Mesothelial cell of epicardium (in vitro differentiated cells): ENCODE results near the gene NHERF1. TPM values are rescaled to one million over a fixed set of nuclear protein-coding genes. Genes with fewer than 3 reads are reported as not detected.

ENCODE experiments used
- DNase-seq, 2 experiments: peaks; one replicate each; pipeline ENCODE4 v3.0.0; 2021; ENCODE audit warnings: low spot score in 2 of 2; ENCODE audit not compliant: unreplicated experiment in 2 of 2
- H3K27ac Mint-ChIP-seq: 2 replicates; pipeline ENCODE4 v1.8.0; 2021; ENCODE audit warnings: mixed read lengths
- H3K27me3 Mint-ChIP-seq: 2 replicates; pipeline ENCODE4 v1.8.0; 2021; ENCODE audit warnings: low read depth, mixed read lengths
- H3K36me3 Mint-ChIP-seq: 2 replicates; pipeline ENCODE4 v1.8.0; 2021; ENCODE audit warnings: mixed read lengths
- H3K4me1 Mint-ChIP-seq: 2 replicates; pipeline ENCODE4 v1.8.0; 2021; ENCODE audit warnings: mixed read lengths
- H3K4me3 Mint-ChIP-seq: 2 replicates; pipeline ENCODE4 v1.8.0; 2021; ENCODE audit warnings: mild to moderate bottlenecking, moderate library complexity, mixed read lengths
- H3K9me3 Mint-ChIP-seq: 2 replicates; pipeline ENCODE4 v1.8.0; 2021; ENCODE audit warnings: mixed read lengths
- total RNA-seq: library from RNA; stranded (reverse); gene quantifications from 3 replicates; pipeline ENCODE4 v1.2.1, GENCODE V29; 2021
- TF ChIP-seq, protein P1 (sequence below): fragments of 200-600 bp; sonication (generic); IDR thresholded peaks from one replicate; pipeline ENCODE4 v1.5.0; 2021; ENCODE audit warnings: antibody characterized with exemption; ENCODE audit not compliant: unreplicated experiment

The NHERF1 gene
- total RNA-seq, 1 donor from 2014 or later = 34.4 TPM

- no peak overlapping the region for H3K4me3 Mint-ChIP-seq
- H3K36me3 Mint-ChIP-seq = peaks cover 17% of the 10 kb centered on the region
- no peaks in the 10 kb centered on the region for H3K9me3 Mint-ChIP-seq
- H3K27me3 Mint-ChIP-seq = no peaks in the 10 kb centered on the region
- no peaks in the 10 kb centered on the region for H3K4me1 Mint-ChIP-seq
- TF ChIP-seq, protein P1, sequence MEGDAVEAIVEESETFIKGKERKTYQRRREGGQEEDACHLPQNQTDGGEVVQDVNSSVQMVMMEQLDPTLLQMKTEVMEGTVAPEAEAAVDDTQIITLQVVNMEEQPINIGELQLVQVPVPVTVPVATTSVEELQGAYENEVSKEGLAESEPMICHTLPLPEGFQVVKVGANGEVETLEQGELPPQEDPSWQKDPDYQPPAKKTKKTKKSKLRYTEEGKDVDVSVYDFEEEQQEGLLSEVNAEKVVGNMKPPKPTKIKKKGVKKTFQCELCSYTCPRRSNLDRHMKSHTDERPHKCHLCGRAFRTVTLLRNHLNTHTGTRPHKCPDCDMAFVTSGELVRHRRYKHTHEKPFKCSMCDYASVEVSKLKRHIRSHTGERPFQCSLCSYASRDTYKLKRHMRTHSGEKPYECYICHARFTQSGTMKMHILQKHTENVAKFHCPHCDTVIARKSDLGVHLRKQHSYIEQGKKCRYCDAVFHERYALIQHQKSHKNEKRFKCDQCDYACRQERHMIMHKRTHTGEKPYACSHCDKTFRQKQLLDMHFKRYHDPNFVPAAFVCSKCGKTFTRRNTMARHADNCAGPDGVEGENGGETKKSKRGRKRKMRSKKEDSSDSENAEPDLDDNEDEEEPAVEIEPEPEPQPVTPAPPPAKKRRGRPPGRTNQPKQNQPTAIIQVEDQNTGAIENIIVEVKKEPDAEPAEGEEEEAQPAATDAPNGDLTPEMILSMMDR = no peak
- no peak for DNase-seq
- H3K27ac Mint-ChIP-seq = no peak overlapping the region
Observed at GRCh38 chr17:74803388-74803930, 55.0 kb downstream of the NHERF1 start.

- Mint-ChIP-seq H3K9me3 (no peaks in the 10 kb centered on the region), H3K27ac (no peak overlapping the region), H3K27me3 (no peaks in the 10 kb centered on the region), H3K4me3 (no peak overlapping the region), H3K4me1 (no peaks in the 10 kb centered on the region), H3K36me3 (peaks cover 14% of the 10 kb centered on the region)
- no peak for DNase-seq
- TF ChIP-seq, protein P1 = no peak
Observed at GRCh38 chr17:74803971-74804370, 55.5 kb downstream of the NHERF1 start.

DNA sequence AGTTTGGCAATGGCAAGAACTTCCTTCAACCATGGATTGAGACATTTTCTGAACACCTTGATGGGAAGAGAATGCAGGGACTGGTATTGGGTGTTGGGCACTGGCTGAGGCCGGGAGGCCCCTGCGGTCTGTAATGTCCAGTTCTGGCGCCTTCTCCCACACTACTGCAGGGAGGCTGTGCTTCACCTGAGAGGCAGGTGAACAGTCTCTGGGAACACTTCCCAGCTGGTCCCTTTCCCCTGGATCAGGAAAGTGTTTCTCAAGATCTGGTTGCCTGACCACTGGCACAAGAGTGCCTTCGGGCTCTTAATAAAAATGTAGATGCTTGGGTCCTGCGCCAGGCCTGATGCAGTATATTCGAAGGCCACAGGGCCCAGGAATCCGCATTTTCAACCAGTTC lies 56.3 kb downstream of the NHERF1 start:
- H3K27ac Mint-ChIP-seq = no peak overlapping the region
- H3K4me3 Mint-ChIP-seq = no peak overlapping the region
- H3K36me3 Mint-ChIP-seq = peaks cover 12% of the 10 kb centered on the region
- no peaks in the 10 kb centered on the region for H3K27me3 Mint-ChIP-seq
- TF ChIP-seq, protein P1 = no peak
- H3K9me3 Mint-ChIP-seq = no peaks in the 10 kb centered on the region
- no peaks in the 10 kb centered on the region for H3K4me1 Mint-ChIP-seq
- DNase-seq = no peak

GRCh38 chr17:74805591-74805991 lies 57.2 kb downstream of the NHERF1 start:
- DNase-seq = no peak
- Mint-ChIP-seq H3K27ac (no peak overlapping the region), H3K4me3 (no peak overlapping the region), H3K4me1 (no peaks in the 10 kb centered on the region), H3K36me3 (peaks cover 4% of the 10 kb centered on the region), H3K9me3 (no peaks in the 10 kb centered on the region), H3K27me3 (no peaks in the 10 kb centered on the region)
- TF ChIP-seq, protein P1 = no peak

- no peak overlapping the region for H3K27ac Mint-ChIP-seq
- TF ChIP-seq, protein P1 = no peak
- H3K36me3 Mint-ChIP-seq = peaks cover 2% of the 10 kb centered on the region
- H3K4me3 Mint-ChIP-seq = no peak overlapping the region
- H3K9me3 Mint-ChIP-seq = no peaks in the 10 kb centered on the region
- no peaks in the 10 kb centered on the region for H3K4me1 Mint-ChIP-seq
- H3K27me3 Mint-ChIP-seq = no peaks in the 10 kb centered on the region
- no peak for DNase-seq
Observed at GRCh38 chr17:74806334-74806733, 57.9 kb downstream of the NHERF1 start.

DNA sequence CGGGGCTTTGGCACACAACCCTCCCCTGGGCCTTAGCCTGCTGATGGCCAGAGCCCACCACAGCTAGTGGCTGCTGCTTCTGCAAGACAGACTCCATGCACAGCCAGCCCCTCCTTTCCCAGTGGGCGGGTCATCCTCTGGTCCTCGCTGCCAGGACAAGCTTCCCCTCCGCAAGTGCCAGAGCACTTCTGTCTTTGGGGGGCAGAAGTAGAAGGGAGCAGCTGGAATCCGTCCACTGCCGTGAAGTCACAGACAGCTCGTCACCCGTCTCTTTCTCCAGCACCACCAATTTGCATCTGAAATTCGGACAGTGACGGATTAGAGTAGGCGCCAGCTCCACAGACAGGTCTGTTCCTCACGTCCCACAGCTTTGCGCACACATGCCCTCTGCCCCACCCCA lies 59.0 kb downstream of the NHERF1 start:
- no peak overlapping the region for H3K27ac Mint-ChIP-seq
- H3K27me3 Mint-ChIP-seq = no peaks in the 10 kb centered on the region
- no peak for DNase-seq
- H3K9me3 Mint-ChIP-seq = no peaks in the 10 kb centered on the region
- TF ChIP-seq, protein P1 = no peak
- H3K4me3 Mint-ChIP-seq = no peak overlapping the region
- no peaks in the 10 kb centered on the region for H3K4me1 Mint-ChIP-seq
- H3K36me3 Mint-ChIP-seq = no peaks in the 10 kb centered on the region
